HK-2 (cell line): Measurements from ENCODE around the gene BTBD10.
A peak's percentile ranks its signal among the peaks of the same experiment; 100 is the strongest.

Source experiments
- DNase-seq: peaks from one replicate; pipeline ENCODE4 v3.0.0-alpha.2; 2018; ENCODE audit not compliant: unreplicated experiment

The BTBD10 gene

DNA sequence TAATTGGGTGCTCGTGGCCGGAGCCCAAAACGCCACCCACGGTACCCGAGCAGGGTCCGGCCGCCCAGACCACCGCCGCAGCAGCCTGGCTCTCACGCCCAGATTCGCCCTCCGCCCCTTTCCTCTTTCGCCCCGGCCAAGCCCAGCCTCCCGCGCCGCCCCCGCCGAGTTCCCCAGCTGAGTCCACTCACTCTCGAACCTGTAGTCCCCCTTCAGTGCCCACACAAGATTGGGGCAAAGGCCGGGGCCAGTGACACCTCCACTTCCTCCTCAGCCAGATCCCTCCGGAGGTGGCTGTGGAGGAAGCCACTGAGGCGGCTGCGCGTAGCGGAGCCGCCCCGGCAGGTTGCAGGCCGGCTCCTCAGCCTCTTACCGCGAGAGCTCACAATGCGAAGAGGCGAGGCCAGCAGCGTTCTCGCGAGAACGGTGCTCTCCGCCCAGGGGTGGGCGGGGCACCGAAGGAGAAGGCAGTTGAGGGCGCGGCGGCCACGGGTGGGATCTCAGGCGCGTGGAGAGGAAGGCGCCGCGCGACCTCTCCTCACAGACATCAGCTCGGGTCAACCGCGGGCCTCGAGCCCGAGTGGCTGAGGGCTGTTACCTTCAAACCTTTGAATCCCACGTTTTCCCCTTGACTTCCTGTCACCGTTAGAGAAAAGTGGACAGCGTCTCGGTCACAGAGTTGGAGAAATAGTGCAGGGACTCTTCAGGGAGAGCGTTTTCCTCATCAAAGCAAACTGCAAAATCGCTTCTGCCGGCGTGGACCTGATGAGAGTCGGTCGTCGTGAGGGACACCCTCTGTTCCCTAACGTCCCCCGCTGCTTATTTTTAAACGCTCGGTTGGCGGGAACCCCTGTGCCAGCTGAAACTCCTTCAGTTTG is at the start of gene BTBD10:
Gene BTBD10, minus strand, starts transcription at position 322 of the 878 bp plus-strand sequence. CDS start 18,098 bp downstream, outside the sequence.
- DNase-seq = peak; percentile 85

DNA sequence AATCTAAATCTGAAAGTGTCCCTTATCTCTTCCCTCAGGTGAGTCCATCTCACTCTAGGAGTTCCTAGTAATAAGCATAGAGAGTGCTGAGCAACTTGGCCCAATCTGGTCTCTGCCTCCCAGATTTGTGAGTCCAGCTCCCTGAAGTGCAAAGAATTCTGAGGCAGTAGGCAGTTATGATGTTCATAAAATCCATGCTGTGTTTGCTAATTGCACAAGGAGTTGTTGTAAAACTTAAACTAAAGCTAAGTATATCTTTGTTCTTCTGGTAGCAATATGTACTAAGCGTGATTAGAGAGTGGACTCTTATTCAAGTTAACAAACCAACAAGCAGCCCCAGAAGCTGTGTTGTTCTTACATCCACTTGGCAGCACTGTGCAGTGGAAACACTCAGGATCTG is 40.4 kb upstream of the BTBD10 start:
- DNase-seq = no peak

- DNase-seq = no peak
Observed at GRCh38 chr11:13502492-13502891, 39.5 kb upstream of the BTBD10 start.

DNA sequence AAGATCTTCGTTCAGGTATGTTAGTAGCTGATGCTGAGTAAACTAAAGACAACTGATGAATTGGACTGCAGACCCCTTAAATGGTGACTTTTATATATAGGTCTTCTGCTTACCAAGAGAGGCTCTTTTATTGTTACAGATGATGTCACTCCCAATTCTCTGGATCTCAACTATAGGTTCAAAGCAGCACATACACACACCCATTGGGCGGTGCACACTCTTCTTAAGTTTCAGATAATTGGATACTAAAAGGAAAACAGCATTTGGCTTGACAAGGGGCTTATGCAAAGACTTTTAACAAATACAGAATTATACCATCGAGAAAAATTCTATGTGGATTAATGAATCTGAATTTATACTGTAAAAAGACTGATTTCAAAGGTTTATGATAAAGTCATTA is 32.9 kb upstream of the BTBD10 start, which contains the start of gene PTH:
Gene PTH, minus strand, starts transcription at position 69 of the 400 bp plus-strand sequence. CDS start 3,142 bp downstream, outside the sequence.
- DNase-seq = no peak

DNA sequence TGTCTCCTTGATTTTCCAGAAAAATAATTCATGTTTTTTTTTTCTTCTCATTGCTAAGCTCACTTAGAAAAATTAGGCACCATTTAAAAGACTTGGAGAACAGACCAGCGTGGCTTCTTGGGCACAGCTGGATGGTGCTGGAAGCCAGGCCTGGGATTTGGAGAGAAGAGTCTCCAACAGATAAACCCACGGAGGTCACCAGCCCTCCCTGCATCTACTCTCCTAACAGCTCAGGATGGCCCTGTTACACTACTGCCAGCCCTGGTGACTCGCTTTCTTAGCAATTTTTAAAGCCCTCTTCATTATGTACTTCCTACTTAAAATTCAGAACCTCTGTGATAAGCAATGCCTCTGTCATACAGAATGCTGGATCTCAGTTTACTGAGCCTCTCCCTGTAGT is 31.0 kb upstream of the BTBD10 start:
- no peak for DNase-seq

GRCh38 chr11:13487661-13488030 is 24.6 kb upstream of the BTBD10 start:
- no peak for DNase-seq

DNA sequence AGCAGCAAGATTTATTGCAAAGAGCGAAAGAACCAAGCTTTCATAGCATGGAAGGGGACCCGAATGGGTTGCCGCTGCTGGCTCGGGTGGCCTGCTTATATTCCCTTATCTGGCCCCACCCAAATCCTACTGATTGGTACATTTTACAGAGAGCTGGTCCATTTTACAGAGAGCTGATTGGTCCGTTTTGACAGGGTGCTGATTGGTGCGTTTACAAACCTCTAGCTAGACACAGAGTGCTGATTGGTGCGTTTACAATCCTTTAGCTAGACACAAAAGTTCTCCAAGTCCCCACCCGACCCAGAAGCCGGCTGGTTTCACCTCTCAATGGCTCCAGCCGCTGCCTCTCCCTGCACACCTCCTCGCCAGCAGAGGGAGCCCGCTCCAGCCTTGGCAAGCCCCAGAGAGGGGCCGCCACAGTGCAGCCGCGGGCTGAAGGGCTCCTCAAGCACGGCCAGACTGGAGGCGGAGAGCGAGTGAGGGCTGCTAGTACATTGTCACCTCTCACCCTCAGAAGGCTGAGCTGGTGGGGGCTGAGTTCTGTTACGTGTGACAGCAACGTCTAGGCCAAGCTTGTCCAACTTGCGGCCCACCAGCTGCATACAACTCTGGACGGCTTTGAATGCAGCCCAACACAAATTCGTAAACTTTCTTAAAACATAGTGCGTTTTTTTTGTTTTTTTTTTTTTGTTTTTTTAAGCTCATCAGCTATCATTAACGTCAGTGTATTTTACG is 24.1 kb upstream of the BTBD10 start:
- DNase-seq = no peak

DNA sequence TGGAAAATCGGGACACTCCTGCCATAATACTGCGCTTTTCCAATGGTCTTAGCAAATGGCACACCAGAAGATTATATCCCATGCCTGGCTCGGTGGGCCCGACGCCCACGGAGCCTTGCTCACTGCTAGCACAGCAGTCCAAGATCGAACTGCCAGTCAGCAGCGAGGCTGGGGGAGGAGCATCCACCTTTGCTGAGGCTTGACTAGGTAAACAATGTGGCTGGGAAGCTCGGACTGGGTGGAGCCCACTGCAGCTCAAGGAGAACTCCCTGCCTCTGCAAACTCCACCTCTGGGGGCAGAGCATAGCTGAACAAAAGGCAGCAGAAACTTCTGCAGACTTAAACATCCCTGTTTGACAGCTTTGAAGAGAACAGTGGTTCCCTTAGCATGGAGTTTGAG is 17.2 kb upstream of the BTBD10 start:
- no peak for DNase-seq

DNA sequence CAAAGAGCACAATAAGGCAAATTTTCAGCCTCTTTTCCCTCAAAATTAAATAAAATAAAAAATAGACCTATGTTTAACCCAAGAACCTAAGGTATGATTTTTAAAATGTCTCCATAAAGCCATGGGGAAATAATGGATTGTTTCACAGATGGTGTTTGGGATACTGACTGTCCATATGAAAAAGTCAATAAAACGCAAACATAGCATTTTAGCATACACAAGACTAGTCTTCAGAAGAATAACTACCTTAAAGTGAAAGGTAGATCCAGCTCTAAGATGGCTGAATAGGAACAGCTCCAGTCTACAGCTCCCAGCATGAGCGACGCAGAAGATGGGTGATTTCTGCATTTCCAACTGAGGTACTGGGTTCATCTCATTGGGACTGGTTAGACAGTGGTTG is 16.7 kb upstream of the BTBD10 start:
- DNase-seq = no peak

DNA sequence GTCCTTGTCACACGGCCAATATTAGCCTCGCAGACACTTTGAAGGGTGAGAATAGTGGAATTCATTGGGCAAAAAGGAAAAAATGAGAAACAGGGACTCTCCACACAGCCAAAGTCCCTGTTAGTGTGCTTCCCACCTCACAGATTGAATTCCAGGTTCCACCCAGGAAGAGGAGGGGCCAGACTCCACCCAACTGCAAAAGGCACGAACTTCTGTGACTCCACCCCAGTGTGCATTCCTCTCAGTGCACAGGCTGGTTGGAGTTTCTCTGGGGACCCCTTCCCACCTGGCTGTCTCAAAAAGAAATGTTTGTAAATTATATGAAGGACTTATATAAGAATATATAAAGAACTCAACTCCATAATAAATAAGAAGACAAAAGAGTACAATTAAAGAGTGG is 12.1 kb upstream of the BTBD10 start:
- DNase-seq = no peak

DNA sequence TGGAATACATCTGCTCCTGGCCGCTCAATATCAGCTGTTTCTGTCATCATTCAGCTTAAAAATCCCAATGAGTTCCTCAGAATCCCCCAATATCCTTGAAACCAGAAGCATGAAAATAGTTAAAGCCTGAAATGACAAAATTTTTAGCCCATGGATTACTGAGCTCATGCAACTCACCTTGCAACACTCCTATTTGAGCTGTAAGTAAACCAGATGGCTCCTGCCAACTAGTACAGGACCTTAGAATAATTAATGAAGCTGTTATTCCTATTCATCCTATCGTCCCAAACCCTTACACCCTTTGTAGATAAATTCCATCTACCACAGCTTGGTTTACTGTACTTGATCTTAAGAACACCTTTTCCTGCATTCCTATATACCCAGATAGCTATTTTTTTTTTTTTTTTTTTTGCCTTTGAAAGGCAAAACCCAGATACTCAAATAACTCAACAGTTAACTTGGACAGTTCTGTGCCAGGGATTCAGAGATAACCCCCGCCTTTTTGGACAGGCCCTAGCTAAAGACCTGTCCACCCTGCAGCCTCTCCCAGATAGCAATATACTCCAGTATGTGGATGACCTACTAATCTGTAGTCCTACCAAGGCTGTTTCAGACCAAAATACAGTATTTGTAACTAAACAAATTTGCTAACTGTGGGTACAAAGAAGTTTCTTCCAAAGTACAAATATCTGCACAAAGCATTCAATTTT is 10.1 kb upstream of the BTBD10 start:
- no peak for DNase-seq

DNA sequence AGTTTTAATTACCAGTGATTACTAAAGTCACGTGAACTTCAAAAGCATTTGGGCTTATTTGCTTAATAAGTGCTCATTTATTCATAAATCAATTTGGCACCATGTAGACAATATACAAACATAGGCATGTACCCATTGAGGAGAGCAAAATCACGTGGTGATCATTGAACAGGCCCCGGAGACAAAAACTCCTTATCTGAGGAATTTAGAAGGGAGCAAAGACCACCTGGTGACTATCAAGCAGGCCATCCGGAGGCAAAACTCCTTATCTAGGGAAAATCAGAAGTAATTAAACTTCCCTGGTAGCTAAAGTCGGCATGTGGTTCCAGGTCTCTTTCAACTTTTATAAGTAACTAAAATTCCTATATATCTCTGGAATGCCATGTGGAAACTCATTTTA is 5.7 kb upstream of the BTBD10 start:
- no peak for DNase-seq

DNA sequence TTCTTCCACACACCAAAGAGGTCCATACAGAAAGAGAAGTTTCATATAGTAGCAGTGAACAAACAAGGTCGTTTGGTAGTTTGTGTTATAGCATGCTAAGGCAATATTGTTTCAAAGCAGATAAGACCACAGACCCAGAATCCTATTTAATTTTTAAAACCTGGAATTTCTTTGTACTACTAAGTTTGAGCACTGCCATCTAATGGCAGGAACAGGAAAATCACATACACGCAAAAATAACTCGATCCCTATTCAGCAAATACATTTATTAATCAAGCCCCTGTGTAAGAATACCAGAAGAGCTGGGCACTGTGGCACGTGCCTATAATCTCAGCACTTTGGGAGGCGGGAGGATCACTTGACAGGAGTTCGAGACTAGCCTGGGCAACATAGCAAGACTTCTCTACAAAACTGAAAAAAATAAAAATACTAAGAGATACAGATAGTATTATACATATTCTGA is 2.9 kb upstream of the BTBD10 start:
- DNase-seq = no peak

DNA sequence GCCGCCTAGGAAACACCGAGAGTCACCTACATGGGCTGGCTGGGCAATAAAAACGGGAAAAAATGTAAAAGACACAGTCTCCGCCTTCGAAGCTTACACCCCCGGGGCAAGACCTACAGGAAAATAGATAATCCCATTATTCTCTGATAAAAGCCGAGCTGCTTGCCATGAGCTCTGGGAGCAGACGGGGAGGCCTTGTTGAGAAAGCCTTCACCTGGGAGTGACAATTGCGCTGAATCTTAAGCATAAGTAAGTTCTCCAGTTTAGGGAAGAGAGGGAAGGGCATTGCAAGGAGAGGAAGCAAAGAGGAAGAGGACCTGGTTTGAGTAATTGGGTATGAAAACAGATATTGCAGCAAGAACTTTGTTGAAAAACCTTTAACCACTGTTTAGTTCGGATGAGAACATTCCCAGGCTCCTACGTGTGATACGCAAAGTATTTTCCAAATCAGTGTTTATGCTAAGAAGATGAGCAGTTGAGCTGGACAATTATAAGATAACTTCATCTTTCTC is 813 bp upstream of the BTBD10 start:
- no peak for DNase-seq

- DNase-seq = peak; percentile 61
Observed at GRCh38 chr11:13462311-13462900, 616 bp downstream of the BTBD10 start.

DNA sequence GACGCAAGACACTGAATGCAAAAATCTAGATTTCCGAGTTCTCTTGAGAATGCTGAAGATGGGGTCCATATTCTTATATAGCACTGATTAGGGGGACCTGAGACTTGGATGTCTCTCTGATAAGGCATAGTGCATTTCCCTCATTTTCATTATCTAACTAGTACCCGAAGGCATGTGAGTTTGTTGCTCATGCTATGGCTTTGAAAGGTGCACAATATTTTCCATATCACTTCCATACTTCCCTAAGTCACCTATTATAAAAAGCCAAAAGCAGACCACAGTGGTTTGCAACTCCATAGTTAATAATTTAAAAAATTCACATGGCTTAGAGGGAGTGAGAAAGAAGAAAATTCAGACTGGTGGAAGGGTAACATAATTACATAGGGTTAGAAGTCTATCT is 1.7 kb downstream of the BTBD10 start:
- DNase-seq = no peak

DNA sequence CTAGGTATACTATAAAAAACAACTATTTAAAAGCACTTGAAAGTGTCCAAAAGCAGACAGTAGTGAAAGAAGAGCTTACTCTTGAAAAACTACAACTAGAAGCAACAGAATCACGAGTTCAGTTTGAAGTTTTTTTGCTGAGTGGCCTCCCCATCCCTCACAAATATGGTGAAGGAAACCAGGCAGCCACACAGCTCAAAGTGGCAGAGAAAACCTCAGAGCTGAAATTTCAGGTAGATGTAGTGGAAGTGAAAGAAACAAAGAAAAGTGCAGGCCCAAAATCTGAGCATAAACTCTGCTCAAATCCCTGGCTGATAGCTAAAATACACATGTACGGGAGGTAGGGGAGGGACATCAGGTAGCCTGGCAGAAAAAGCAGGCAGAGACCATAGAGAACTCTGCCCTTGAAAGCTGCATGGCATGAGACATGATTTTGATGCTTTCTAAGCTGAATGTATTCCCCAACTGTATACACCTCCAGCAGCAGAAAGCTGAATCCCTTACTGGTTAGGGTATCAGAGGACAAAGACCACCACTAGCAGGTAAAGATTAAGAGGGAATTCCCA is 12.1 kb downstream of the BTBD10 start:
- no peak for DNase-seq

DNA sequence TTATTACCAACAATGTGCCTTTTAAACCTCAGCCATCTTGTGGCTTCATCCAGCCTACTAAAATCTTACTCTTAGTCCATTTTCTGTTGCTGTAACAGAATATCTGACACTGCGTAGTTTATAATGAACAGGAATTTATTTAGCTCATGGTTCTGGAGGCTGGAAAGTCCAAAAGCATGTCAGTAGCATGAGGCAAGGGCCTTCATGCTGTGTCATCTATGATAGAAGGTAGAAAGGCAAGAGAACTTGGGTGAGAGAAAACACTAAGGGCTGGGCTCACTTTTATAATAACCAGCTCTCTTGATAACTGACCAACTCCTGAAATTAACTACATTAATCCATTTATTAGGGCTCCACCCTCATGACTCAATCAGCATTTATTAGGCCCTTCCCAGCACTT is 13.5 kb downstream of the BTBD10 start:
- DNase-seq = no peak

DNA sequence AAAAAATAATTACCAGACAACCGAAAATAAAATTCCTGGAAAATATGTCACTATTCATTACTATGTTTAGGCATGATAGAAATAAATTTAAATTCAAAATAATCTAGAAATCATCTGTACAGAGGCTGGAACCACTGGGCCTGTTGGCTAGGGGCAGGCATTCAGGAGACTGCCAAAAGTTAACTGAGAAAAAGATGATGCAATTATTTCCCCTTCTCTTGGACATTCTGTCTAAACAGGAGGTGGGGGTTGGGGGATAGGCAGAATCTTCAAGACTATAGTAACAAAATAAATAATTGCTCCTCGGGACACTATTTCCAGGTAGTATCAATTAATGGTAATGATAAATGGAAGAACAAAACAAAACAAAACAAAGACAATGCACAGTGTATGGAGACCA is 14.1 kb downstream of the BTBD10 start:
- DNase-seq = no peak

DNA sequence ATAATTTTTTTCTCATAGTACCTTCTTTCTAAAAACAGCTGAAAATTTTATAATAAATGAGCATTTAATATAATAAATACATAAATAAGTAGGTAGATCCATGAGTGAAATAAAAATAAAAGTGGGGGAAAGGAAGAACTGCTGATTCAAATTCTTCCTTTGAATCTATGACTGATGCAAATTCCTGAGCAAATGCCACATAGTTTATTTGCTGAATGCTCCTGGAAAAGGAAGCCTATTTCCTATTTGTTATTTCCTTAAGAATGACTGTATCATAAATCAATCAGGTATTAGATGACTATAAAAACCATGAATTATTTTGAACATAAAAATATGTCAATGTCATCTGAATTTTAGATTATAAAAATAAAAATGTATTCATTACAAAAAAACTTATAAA is 16.6 kb downstream of the BTBD10 start:
- no peak for DNase-seq

- DNase-seq = no peak
Observed at GRCh38 chr11:13445588-13445987, 17.4 kb downstream of the BTBD10 start.
